Hippocampal formation (tissue), 2 donors: Measurements from ENCODE around the gene RASGRF2.

Experiments
- DNase-seq, 2 donors: peaks; one replicate each; lab custom pipeline; 2025; lab: John Stamatoyannopoulos, UW

The RASGRF2 gene

DNA sequence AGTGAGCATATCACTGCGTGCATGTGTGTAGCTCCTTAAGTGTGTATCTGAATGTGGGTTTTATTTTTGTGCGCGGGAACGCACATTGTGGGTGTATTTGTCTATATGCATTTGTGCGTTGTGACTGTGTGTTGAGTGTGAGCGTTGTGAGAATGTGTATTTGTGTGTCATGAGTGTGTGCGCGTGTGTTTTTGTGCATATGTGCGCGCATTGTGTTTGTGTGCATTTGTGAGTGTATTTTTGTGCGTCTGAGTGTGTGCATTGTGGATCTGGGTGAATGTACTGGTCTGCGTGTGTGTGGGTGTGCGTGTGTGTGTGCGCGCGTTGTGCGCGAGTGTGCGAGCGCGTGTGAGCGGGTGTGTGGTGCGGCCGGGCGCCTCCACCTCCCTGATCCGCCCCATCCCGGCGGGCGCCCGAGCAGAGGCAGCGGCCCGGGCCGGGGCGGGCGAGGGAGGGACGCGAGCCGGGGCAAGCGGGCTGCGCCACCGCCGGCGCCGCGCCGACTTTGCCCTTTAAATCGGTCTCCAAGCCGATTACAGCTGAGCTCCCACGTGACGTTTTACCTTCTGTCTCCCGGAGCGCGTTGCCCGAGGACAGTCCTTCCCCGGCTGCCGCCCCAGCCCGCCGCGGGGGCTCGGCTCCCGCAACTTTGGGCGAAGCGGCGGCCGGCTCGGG, at the start of gene RASGRF2:
RASGRF2 (plus strand) TSS at position 596 of the 675 bp plus-strand sequence. CDS start 376 bp downstream, outside the sequence.
- DNase-seq: peak; percentile 39 to 68

DNA sequence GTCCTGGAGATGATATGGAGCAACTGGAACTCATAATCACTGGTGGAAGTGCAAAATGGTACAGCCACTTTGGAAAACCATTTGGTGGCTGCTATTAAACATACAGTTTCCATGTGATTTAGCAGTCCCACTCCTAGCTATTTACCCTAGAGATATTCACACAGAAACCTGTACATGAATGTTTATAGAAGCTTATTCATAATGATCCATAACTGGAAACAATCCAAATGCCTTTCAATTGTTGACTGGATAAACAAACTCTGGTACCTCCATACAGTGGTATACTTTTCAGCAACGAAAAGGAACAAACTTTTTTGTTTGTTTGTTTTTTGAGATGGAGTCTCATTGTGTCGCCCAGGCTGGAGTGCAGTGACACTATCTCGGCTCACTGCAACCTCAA, 47.7 kb upstream of the RASGRF2 start:
- no peak for DNase-seq

- DNase-seq: no peak
Observed at GRCh38 chr5:80915716-80916115, 44.4 kb upstream of the RASGRF2 start.

DNA sequence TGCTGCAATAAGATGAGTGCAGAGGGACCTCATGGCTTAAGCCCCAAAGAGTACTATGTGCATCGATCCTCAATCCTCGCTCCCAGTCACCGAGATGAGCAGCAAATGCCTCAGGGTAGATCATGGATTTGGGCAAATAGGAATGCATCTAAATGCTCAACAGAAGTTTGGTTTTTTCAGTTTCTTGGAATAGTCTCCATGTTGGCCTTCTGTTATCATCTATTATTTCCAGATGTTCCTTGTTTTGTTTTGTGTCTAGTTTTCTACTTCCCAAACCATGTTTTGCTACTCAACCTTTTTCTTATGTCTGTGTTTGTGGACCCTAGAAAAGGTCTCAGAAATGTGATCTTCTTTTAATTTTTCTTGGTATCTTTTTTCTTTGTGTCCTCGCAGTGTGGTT, 43.5 kb upstream of the RASGRF2 start:
- no peak for DNase-seq

GRCh38 chr5:80917631-80918030, 42.5 kb upstream of the RASGRF2 start:
- no peak for DNase-seq

DNA sequence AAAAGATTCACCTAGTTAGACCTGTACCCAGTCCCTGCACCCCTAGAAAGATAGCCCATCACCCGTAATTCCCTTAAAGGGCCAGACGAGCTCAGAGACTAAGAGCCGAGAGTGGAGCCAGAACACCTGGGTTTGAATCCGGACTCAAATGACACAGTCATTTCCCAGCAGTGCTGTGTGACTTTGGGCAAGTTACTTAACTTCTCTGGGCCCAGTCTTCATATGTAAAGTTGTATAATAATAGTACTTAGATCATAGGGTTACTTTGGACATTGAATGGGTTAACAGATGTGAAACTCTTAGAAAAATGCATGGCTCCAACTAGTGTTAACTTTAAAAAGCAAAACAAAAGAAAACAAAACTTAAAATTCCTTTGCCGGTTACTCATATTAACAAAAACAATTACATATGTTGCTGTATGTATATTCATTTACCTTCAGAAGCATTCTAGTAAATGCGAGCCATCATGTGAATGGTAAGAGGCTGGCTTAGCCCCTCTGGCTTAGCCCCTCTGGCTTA, 40.4 kb upstream of the RASGRF2 start:
- DNase-seq: no peak

- DNase-seq: no peak
Observed at GRCh38 chr5:80920333-80920732, 39.8 kb upstream of the RASGRF2 start.

DNA sequence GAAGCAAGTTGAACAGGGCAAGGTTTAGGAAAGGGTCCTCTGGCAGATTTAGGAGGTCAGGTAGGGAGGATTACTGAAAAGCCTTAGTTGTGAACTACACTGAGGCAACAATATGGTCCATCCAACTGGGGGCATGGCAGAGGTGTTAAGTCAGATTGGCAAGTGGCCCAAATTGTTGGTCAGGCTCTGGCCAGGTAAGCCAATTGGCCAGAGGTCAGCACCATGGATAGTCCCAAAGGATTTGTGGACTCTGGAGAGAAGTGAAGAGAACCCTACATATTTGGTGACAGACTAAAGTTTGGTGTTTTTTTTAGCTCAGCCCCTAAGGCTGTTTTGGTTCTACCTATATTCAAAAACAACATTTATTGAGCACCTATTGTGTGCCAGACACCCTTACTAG, 39.1 kb upstream of the RASGRF2 start:
- DNase-seq: no peak

- no peak for DNase-seq
Observed at GRCh38 chr5:80925931-80926330, 34.2 kb upstream of the RASGRF2 start.

GRCh38 chr5:80926536-80926935, 33.6 kb upstream of the RASGRF2 start:
- DNase-seq: no peak

DNA sequence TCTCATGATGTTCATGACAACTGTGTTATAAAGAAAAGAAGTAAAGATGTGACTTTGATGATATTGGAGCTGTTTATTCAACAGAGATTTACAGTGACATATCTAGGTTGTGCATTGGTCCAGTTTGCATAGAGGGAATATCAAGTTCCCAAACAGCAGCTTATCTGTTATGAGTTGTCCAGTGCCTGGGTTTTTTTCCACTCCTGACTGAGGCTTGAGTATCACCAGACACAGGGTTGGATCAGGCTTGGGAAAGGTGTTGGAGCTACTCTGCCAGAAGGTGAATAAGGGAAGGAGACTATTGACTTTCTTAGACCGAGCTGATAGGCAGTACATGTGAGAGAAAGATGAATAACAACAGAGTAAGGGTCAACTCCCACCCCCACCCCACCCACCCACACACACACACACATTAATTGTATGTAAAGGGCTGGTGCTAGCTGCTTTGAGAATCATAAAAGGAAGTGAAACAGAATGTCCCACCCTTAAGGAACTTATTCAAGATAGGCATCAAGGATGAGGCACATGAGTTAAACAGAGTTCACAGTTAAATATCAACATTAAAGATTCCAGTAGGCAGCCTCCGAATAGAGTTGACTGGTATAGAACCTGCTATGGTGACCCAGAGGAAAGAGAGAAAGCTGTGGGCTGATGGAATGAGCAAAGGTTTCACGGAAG, 33.0 kb upstream of the RASGRF2 start:
- DNase-seq: no peak

- DNase-seq: no peak
Observed at GRCh38 chr5:80928073-80928472, 32.1 kb upstream of the RASGRF2 start.

GRCh38 chr5:80930940-80931339, 29.2 kb upstream of the RASGRF2 start:
- no peak for DNase-seq

DNA sequence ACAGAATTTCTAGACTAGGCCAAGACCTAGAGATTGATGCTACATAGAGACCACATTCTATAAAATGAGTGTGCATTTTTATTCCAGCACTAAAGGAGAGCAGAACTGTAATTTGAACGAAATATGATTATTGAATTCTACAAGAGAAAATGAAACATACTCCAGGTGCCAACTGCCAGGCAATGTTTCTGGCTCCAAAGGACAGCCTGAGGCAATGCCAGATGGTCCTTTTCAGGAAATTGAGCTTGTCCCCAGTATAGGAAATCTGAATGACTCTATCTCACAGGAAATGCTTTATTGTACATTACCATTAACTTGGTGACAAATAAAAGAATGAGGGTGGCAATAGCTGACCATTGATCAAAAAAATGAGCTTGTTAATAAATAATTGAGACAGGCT, 28.8 kb upstream of the RASGRF2 start:
- no peak for DNase-seq

GRCh38 chr5:80933036-80933435, 27.1 kb upstream of the RASGRF2 start:
- no peak for DNase-seq

DNA sequence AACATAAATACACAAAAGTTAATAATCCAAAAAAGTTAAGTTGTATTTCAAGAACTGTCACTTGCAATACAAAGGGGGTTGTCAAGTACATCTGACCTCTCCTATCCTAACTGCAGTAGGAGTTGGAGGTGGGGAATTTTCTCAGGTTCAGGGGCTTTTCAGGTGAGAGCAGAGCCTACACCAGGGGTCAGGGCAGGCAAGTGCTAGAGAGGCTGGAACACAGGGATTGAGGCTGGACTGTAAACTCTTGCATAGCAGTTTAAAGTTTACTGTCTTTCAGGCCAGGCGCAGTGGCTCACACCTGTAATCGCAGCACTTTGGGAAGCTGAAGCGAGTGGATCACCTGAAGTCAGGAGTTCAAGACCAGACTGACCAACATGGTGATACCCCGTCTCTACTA, 25.4 kb upstream of the RASGRF2 start:
- no peak for DNase-seq

DNA sequence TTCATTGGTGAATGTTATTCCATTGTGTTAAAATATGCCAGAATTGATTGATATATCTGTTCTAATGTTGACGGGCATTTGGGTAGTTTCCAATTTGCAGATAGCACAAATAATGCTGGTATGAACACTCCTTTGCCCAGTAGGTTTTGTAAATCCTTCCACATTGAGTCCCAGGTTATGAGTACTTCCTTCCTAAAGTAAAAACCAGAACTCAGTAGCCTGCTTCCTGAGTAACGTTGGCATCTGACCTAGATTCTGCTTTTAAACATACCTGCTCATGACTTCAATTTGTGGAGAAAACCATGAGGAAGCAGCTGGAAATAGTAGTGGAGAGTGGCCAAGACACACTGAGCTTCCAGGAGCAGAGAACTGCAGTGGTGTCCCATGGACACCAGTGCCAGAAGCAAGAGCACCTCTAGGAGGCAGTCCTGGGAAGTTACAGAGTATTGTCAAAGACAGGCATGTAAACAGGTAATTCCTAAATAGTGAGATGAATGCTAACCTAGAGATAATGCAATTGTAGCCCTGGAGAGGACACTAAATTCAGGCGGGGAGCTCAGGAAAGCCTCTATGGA, 24.3 kb upstream of the RASGRF2 start:
- no peak for DNase-seq

DNA sequence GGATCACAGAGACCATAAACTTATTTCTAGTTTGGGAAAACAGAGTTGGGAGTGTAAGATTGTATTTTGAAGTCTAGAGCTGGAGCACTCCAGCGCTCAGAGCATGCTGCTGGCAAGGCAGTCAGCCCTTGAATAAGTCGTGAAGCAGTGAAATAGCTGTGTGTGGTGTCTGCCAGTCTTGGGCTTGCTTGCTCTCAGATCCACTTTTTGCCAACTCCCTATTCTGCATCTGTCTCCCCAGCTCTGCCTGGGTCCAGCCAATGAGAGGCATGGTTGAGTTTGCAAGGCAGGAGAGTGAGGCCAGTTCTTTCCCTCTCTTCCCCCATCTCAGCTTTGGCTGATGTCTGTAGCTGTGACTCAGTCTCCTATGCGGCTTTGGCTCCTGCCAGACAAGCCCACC, 23.3 kb upstream of the RASGRF2 start:
- DNase-seq: no peak

DNA sequence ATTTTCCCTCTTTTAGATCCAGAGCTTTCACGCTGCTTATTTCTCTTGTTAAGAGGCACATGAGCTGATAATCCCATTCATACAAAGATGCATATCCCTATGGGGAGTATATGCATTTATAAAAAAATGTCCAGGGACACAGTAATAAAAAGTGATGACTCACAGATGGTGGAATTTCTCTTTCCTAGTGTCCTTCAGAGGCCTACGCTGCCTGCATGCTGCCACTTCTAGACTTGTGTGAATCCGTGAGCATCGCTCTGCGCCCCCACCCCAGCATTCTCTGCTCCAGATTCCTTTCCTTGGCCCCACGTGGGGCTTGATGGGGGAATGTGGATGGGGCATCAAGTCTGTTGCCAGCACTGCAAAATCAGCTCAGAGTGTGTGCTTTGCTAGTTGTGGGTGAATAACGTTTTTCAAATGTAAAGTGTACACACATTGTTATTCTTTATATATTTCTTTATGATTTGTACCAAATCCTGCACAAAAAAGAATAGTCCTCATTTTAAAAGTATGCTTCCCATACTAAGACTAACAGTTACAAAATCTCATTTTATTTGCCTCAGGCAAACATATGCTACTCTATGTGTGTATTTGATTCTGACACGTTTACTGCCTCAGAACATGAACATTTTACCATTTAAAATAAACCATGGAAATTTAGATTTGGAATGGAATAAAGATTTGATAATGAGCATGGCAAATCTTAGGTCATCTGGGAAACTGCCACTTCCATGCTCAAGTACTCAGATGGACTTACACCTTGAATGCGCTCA, 22.4 kb upstream of the RASGRF2 start:
- DNase-seq: no peak

DNA sequence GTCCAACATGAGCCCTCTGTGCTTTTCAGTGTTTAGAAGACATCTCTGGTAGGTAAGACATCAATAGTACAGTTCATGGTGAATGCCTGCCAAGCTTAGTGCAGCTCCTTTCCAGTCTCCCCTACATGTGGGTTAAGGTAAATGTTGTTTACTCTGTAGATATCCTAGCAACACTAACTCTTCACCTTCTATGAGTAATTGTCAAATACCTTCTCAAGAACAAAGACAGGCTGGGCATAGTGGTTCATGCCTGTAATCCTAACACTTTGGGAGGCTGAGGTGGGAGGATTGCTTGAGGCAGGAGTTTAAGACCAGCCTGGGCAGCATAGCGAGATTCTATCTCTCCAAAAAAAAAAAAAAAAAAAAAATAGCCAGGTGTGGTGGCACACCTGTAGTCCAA, 18.7 kb upstream of the RASGRF2 start:
- DNase-seq: no peak

DNA sequence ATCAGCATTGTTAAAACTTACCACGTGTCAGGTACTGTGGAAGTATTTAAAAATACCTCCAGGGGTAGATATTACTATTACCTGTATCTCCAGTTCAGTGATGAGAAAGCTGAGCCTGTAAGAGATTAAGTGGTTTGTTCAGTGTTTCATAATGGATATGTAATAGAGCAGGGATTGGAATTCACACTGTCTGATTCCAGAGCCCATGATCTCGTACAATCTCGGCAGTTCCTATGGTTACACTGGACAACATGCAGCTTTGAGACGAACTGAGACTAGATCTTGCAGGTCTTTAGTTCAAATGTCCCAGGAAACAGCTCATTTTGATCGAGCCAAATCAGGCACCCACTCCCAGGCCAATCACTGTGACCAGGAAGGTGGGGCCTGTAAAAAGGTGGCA, 8.8 kb upstream of the RASGRF2 start:
- no peak for DNase-seq

DNA sequence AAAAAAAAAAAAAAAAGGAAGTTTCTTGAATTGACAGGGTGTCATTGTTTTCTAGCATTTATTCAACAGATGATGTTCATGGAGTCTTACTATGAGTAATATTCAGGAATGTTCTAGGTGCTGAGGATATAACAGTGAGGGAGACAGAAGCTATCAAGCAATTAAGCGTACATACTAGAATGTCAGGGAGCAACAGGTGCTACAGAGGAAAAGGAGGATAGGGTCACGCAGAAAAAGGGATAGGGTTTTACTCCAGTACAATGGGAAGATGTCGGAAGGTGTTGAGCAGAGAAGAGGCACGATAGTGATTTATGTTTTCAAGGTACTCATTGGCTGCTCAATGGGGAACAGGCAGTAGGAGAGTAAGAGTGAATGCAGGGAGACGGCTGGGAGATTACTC, 6.6 kb upstream of the RASGRF2 start:
- DNase-seq: no peak
